ENCODE results near the gene COL6A2.
"Not testable (repeated sequence)": the region's sequence is repeated elsewhere in the genome, so short reads cannot be mapped to it uniquely, and the experiment has no call there.

The COL6A2 gene

DNA sequence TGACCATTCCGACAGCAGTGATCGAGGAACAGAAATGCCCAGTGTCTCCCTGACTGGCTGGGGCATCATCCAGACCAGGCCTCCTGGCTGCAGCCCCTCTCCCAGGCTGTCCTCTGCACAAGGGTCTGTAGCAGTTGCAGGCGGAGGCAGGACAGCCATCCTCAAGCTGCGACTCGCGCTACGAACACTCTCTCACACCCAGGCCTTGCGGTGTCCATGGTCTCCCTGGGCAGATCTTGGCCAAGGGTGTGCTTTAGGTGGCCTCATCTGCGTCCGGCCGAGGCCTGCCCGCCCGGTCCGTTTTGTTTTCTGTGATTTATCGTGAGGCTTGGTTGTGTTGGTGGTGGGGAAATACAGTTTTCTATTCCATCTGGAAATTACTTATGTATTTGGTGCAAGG, 41.8 kb downstream of the COL6A2 start:
- Histone ChIP-seq H3K9ac (ENCODE audit: low read length) (no peak overlapping the region), H3K36me3 (ENCODE audit: control insufficient read depth, low read depth, low read length) (no peaks in the 10 kb centered on the region), H3K9me3 (ENCODE audit: control insufficient read depth, low read depth, low read length) (no peaks in the 10 kb centered on the region), H3K27ac (ENCODE audit: low read length) (no peak overlapping the region), H3K27me3 (ENCODE audit: control insufficient read depth, insufficient read depth, low read length) (no peaks in the 10 kb centered on the region), H3K4me1 (ENCODE audit: control insufficient read depth, low read depth, low read length) (peaks cover 3% of the 10 kb centered on the region), H3K4me3 (ENCODE audit: low read length) (no peak overlapping the region)

DNA sequence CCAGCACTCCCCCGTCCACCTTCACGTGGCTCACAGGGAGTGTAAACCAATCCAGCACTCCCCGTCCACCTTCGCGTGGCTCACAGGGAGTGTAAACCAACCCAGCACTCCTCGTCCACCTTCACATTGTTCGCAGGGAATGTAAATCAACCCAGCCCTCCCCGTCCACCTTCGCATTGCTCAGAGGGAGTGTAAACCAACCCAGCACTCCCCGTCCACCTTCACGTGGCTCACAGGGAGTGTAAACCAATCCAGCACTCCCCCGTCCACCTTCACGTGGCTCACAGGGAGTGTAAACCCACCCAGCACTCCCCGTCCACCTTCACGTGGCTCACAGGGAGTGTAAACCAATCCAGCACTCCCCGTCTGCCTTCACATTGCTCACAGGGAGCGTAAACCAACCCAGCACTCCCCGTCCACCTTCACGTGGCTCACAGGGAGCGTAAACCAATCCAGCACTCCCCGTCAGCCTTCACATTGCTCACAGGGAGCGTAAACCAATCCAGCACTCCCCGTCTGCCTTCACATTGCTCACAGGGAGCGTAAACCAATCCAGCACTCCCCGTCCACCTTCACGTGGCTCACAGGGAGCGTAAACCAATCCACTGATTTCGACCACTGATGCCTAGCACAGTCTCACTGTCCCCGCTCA, 42.6 kb downstream of the COL6A2 start:
- H3K4me1 ChIP-seq (ENCODE audit: control insufficient read depth, low read depth, low read length); H3K27ac ChIP-seq (ENCODE audit: low read length); H3K9me3 ChIP-seq (ENCODE audit: control insufficient read depth, low read depth, low read length); H3K36me3 ChIP-seq (ENCODE audit: control insufficient read depth, low read depth, low read length); H3K9ac ChIP-seq (ENCODE audit: low read length); H3K4me3 ChIP-seq (ENCODE audit: low read length); H3K27me3 ChIP-seq (ENCODE audit: control insufficient read depth, insufficient read depth, low read length): not testable (repeated sequence)

DNA sequence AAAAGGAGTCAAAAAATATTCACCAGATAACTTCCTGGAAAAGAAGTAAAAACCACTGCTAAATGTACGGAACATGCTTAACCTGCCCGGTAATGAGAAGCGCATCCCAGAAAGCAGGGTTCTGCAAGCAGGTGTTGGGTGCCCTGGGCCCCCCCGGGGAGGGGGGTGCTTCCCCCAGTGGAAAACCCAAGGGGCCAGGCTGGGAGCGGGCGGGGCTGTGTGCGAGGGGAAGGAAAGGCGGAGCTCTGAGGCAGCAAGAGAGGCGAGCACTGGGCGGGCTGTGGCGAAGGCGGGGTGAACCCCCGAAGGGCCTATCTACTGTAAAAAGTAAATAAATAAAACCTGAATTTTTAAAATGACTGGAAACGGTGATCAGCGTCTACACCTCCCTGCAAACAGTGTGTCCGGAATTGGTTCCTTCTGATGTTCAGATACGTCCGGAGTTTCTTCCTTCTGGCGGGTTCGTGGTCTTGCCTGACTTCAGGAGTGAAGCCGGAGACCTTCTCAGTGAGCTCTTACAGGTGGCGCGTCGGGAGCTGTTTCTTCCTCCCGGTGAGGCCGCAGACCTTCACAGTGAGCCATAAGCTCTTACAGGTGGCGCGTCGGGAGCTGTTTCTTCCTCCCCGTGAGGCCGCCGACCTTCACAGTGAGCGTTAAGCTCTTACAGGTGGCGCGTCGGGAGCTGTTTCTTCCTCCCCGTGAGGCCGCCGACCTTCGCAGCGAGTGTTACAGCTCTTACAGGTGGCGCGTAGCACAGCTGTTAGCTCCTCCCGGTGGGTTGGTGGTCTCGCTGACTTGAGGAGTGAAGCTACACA, 44.1 kb downstream of the COL6A2 start:
- Histone ChIP-seq H3K9ac (ENCODE audit: low read length) (no peak overlapping the region), H3K4me1 (ENCODE audit: control insufficient read depth, low read depth, low read length) (peaks cover 3% of the 10 kb centered on the region), H3K27ac (ENCODE audit: low read length) (no peak overlapping the region), H3K27me3 (ENCODE audit: control insufficient read depth, insufficient read depth, low read length) (no peaks in the 10 kb centered on the region), H3K36me3 (ENCODE audit: control insufficient read depth, low read depth, low read length) (no peaks in the 10 kb centered on the region), H3K4me3 (ENCODE audit: low read length) (no peak overlapping the region), H3K9me3 (ENCODE audit: control insufficient read depth, low read depth, low read length) (no peaks in the 10 kb centered on the region)

DNA sequence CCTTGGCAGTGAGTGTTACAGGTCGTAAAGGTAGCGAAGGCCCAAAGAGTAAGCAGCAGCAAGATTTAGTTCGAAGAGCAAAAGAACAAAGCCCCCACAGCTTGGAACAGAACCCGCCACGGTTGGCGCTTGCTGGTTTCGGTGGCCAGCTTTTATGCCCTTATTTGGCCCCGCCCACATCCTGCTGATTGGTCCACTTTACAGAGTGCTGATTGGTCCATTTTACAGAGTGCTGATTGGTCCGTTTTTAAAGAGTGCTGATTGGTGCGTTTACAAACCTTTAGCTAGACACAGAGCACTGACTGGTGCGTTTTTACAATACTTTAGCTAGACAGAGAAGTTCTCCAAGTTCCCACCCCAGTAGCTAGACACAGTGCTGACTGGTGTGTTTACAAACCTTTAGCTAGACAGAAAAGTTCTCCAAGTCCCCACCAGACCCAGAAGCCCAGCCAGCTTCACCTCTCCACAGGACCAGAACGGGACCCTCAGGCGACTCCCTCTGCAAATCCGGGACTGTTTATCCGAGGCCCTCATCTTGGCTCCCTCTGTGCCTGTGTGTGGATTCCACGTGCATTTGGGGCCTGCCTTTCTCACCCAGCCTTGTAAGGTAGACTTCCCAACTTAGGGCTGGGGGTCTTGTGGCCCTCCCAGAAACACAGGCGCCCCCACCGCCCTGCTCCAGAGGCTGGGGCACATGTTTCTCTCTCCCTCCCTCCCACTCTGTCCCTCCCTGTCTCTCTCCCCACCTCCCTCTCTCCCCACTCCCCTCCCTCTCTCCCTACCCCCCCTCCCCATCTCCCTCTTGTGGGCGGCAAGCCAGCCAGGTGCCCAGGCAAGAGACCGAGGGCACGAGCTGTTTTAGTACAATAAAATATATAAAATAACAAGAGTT, 44.9 kb downstream of the COL6A2 start:
- Histone ChIP-seq H3K4me3 (ENCODE audit: low read length) (no peak overlapping the region), H3K9me3 (ENCODE audit: control insufficient read depth, low read depth, low read length) (no peaks in the 10 kb centered on the region), H3K4me1 (ENCODE audit: control insufficient read depth, low read depth, low read length) (peaks cover 3% of the 10 kb centered on the region), H3K36me3 (ENCODE audit: control insufficient read depth, low read depth, low read length) (no peaks in the 10 kb centered on the region), H3K27me3 (ENCODE audit: control insufficient read depth, insufficient read depth, low read length) (no peaks in the 10 kb centered on the region), H3K9ac (ENCODE audit: low read length) (no peak overlapping the region), H3K27ac (ENCODE audit: low read length) (no peak overlapping the region)

DNA sequence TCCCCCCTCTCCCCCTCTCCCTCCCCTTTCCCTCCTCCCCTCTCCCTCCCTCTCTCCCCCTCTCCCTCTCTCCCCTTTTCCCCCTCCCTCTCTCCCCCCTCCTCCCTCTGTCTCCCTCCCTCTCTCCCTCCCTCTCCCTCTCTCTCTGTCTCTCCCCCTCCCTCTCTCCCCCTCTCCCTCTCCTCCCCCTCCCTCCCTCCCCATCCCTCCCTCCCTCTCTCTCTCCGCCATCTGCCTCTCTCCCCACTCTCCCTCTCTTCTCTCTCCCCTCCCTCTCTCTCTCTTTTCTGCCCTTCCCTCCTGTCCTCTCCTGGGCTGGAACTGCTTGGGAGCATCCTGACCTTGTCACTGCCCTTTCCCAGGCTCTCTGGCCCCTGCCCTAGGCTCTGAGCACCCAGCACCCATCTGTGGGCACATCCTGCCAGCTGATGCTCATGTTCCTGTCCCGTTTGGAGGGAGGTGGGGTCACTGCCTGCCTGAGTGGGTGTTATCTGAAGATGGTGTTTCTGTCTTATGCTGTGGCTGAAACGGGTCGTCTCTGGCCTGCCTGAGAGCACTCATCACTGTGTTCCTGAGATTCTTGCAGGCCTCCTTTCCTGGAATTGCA, 46.7 kb downstream of the COL6A2 start:
- Histone ChIP-seq H3K27me3 (ENCODE audit: control insufficient read depth, insufficient read depth, low read length) (no peaks in the 10 kb centered on the region), H3K27ac (ENCODE audit: low read length) (no peak overlapping the region), H3K9me3 (ENCODE audit: control insufficient read depth, low read depth, low read length) (no peaks in the 10 kb centered on the region), H3K9ac (ENCODE audit: low read length) (no peak overlapping the region), H3K4me3 (ENCODE audit: low read length) (no peak overlapping the region), H3K36me3 (ENCODE audit: control insufficient read depth, low read depth, low read length) (no peaks in the 10 kb centered on the region), H3K4me1 (ENCODE audit: control insufficient read depth, low read depth, low read length) (peaks cover 3% of the 10 kb centered on the region)

DNA sequence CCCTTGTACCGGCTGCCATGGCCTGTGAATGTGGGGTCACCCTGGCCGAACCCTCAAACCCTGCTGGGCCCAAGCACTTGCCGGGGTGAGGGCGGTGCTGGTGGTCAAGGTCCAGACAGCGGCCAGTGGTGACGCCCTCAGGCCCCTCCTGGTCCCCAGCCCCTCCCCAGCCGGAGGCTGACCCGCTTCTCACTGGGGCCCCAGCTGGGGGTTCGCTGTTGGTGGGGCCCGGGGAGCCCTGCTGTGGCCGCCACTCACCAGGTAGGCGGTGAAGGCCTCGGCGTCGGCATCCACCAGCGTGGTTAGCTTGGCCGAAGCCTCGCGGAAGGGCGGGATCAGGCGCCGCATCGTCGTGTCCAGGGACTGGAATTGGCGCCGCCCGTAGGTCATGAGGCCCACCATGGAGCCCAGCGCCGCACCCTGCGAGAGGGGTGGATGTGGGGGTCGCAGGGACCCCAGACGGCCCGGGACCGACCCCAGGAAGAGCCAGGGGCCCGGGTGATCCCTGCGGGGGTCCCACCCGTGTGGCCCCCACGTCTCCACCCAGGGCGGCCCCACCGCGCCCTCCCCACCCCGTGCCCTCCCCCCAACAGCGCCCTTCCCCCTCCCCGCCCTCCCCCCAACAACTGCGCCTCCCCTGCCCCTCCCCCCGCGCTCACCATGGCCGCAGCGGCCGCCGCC, 47.4 kb downstream of the COL6A2 start:
- Histone ChIP-seq H3K36me3 (ENCODE audit: control insufficient read depth, low read depth, low read length) (no peaks in the 10 kb centered on the region), H3K9ac (ENCODE audit: low read length) (no peak overlapping the region), H3K27ac (ENCODE audit: low read length) (no peak overlapping the region), H3K4me3 (ENCODE audit: low read length) (no peak overlapping the region), H3K27me3 (ENCODE audit: control insufficient read depth, insufficient read depth, low read length) (no peaks in the 10 kb centered on the region), H3K4me1 (ENCODE audit: control insufficient read depth, low read depth, low read length) (peaks cover 3% of the 10 kb centered on the region), H3K9me3 (ENCODE audit: control insufficient read depth, low read depth, low read length) (no peaks in the 10 kb centered on the region)

DNA sequence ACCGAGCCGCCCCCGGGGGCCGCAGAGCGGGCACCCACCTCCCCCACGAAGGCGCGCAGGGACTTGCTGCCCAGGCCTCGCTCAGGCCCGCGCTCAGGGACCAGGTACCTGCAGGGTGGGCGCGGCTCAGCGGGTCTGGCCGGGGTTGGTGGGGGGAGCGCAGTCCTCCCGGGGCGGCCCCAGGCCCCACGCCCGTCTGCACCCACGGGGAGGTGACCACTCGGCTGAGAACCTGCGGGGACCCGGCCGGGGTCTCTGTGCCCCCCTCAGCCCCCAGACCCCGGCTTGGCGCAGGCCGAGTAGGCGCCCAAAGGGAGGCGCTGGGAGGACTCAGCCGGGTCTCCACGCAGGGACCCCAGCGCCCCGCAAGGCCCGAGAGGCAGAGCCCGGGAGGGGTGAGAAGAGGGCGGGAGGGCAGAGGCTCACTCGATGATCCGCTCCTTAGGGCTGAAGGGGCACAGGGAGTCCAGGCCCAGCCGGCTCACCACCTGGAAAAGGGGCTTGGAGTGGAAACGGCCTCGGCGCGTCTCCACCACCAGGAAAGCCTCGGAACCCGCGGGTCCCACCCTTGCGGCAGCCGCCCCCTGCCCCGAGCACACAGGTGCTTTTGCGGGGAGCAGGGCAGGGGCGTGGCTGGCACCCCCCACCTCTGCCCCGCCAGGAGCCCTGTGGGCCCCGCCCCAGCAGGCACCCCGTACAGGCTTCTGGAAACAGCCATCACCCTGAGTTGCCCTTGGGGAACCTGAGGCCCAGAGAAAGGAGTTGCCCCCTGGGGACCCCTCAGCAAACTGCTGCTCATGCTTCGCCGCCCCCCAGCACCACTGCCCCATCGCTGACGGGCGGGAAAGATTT, 48.2 kb downstream of the COL6A2 start:
- Histone ChIP-seq H3K27me3 (ENCODE audit: control insufficient read depth, insufficient read depth, low read length) (no peaks in the 10 kb centered on the region), H3K36me3 (ENCODE audit: control insufficient read depth, low read depth, low read length) (no peaks in the 10 kb centered on the region), H3K4me3 (ENCODE audit: low read length) (no peak overlapping the region), H3K9ac (ENCODE audit: low read length) (no peak overlapping the region), H3K9me3 (ENCODE audit: control insufficient read depth, low read depth, low read length) (no peaks in the 10 kb centered on the region), H3K27ac (ENCODE audit: low read length) (no peak overlapping the region), H3K4me1 (ENCODE audit: control insufficient read depth, low read depth, low read length) (peaks cover 3% of the 10 kb centered on the region)

DNA sequence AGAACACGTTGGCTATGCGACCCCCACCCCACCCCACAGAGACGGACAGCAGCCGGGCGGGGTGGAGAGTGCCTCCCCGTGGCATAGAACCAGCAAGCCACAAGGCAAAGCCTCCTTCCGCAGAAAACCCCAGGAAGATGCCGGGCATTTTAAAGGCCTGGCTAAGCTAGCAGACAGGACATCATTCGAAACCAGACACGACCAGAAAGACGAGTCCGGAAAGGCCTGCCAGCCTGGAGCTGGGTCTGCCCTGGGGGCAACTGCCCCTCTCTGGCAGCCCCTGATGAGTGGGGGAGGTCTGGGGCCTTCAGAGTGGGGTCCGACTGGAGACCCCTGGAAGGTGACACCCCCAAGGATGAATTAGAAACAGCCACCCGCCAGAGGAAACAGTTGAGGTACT, 48.9 kb downstream of the COL6A2 start:
- Histone ChIP-seq H3K4me3 (ENCODE audit: low read length) (no peak overlapping the region), H3K9me3 (ENCODE audit: control insufficient read depth, low read depth, low read length) (no peaks in the 10 kb centered on the region), H3K36me3 (ENCODE audit: control insufficient read depth, low read depth, low read length) (no peaks in the 10 kb centered on the region), H3K4me1 (ENCODE audit: control insufficient read depth, low read depth, low read length) (peaks cover 3% of the 10 kb centered on the region), H3K27ac (ENCODE audit: low read length) (no peak overlapping the region), H3K9ac (ENCODE audit: low read length) (no peak overlapping the region), H3K27me3 (ENCODE audit: control insufficient read depth, insufficient read depth, low read length) (no peaks in the 10 kb centered on the region)

DNA sequence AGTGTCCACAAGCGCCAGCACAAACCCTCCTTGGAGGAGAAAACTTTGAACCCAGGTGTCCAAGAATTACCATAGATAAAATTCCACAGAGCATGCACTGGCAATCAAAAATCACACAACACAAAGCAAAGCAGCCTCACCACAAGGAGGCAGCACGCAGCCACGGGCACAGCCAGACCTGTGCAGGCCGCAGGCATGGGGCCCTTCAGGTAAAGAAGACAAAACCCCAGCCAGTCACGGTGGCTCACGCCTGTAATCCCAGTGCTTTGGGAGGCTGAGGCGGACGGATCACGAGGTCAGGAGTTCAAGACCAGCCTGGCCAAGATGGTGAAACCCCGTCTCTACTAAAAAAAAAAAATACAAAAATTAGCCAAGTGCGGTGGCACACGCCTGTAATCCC, 49.5 kb downstream of the COL6A2 start:
- H3K27ac ChIP-seq (ENCODE audit: low read length); H3K4me1 ChIP-seq (ENCODE audit: control insufficient read depth, low read depth, low read length): not testable (repeated sequence)

DNA sequence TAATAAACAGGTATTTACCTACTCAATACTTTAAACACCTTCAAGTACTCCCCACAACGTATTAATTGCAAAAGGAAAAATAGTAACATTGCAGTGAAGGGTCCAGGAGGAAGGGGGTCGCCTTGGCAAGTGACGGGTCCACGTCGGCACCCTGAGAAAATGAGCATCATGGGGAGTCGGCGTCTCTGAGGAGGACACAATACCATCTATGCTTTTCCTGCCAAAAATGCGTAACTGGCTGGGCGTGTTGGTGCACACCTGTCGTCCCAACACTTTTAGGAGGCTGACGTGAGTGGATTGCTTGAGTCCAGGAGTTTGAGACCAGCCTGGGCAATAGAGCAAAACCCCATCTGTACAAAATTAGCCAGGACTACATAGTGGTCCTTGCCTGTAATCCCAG, 50.2 kb downstream of the COL6A2 start:
- Histone ChIP-seq H3K9ac (ENCODE audit: low read length) (no peak overlapping the region), H3K27ac (ENCODE audit: low read length) (no peak overlapping the region), H3K4me3 (ENCODE audit: low read length) (no peak overlapping the region), H3K36me3 (ENCODE audit: control insufficient read depth, low read depth, low read length) (no peaks in the 10 kb centered on the region), H3K27me3 (ENCODE audit: control insufficient read depth, insufficient read depth, low read length) (no peaks in the 10 kb centered on the region), H3K9me3 (ENCODE audit: control insufficient read depth, low read depth, low read length) (no peaks in the 10 kb centered on the region), H3K4me1 (ENCODE audit: control insufficient read depth, low read depth, low read length) (peaks cover 7% of the 10 kb centered on the region)

More for the DNA sequence above, 49.5 kb downstream of the COL6A2 start:
- H3K4me3 ChIP-seq (ENCODE audit: low read length); H3K9ac ChIP-seq (ENCODE audit: low read length); H3K9me3 ChIP-seq (ENCODE audit: control insufficient read depth, low read depth, low read length); H3K36me3 ChIP-seq (ENCODE audit: control insufficient read depth, low read depth, low read length); H3K27me3 ChIP-seq (ENCODE audit: control insufficient read depth, insufficient read depth, low read length): not testable (repeated sequence)

Data from iPS-18a (cell line).